ENCODE results near the gene ZCCHC7. TPM values are rescaled to one million over a fixed set of nuclear protein-coding genes. Genes with fewer than 3 reads are reported as not detected.

Gene ZCCHC7
- total RNA-seq, 1 experiment from 2014 or later = 10.2 TPM

GRCh38 chr9:37405350-37405749 is 285.0 kb downstream of the ZCCHC7 start:
- no peak for DNase-seq (ENCODE audit: low read depth)

DNA sequence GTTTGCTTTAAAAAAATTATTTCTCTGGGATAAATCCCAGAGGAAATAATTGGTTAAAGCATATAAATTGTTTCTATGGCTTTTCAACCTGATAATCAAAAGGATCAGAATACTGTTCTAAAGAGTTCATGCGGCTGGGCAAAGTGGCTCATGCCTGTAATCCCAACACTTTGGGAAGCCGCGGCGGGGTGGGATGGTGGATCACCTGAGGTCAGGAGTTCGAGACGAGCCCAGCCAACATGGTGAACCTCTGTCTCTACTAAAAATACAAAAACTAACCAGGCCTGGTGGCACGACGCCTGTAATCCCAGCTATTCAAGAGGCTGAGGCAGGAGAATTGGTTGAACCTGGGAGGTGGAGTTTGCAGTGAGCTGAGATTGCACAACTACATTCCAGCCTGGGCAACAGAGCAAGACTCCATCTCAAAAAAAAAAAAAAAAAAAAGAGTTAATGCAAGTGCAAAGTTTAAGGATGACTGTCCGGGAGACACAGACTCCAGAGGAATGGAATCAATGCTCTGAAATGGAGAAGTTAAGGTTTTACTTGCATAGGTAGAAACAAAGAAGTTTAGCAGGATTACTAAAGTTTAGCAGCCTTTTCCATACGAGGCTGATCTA is 285.5 kb downstream of the ZCCHC7 start:
- no peak for DNase-seq (ENCODE audit: low read depth)

DNA sequence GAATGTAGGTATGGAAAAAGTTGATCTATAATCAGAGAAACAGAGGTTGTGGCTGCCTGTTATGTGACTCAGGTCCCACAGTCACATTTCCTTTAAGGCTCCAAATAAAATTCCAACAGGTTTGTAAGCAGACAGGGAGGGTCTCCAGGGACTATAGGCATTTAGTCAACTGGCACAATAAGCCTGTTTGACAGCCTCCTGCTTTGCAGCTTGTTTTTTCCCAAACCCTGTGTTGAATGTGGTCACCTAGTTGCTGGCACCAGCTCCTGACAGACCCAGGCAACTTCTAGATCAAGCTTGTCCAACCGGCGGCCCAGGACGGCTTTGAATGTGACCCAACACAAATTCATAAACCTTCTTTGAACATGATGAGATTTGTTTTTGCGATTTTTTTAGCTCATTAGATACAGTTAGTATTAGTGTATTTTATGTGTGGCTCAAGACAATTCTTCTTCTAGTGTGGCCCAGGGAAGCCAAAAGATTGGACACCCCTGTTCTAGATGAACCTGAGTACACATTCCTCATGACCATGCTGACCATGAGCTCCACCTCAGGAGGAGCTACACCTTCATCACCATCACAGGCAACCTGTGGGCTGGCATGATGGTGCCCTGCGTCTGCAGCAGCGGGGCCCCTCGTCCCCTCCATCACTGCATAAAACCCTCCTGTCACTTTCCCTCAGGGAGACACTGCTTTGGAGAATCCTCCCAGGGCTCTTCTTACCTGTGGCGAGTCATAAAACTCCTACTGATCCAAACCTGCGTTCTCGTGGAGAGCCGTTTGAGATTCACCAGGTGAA is 286.4 kb downstream of the ZCCHC7 start:
- no peak for DNase-seq (ENCODE audit: low read depth)

DNA sequence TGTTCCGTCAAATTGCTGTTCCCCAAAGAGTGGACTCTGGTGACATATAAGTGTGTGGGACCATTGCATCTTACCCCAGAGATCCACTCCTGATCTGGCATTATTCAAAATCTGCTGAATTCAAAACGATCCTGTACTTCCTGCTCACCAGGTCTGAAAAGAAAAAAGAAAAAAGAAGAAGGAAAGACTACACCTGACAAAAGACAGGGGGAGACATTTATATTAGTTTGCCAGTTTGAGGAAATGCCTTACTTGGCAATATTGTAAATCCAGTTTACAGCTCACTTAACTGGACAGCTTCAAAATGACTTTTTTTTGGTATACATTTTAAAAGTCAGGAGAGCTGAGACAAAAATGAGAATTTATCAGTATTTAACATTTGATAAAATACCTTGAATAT is 287.1 kb downstream of the ZCCHC7 start:
- no peak for DNase-seq (ENCODE audit: low read depth)

Other genes with a start within 250 kb of the ZCCHC7 start
- gene PAX5, start 86.3 kb upstream of the ZCCHC7 start, total RNA-seq (2014; rRNA removed) = not detected in 2 replicates